HG03432 (cell line): ENCODE data around the gene METTL4.

Source experiments
- ATAC-seq: cut with Tn5 transposase; IDR thresholded peaks from one replicate; pipeline ENCODE4 v1.9.1; 2021; ENCODE audit warnings: mild to moderate bottlenecking, moderate library complexity; ENCODE audit not compliant: unreplicated experiment

The METTL4 gene

GRCh38 chr18:2568129-2568528, 3.2 kb downstream of the METTL4 start:
- no peak for ATAC-seq

- ATAC-seq, result no peak
Observed at GRCh38 chr18:2564373-2564772, 6.9 kb downstream of the METTL4 start.

GRCh38 chr18:2559249-2559648, 12.1 kb downstream of the METTL4 start:
- ATAC-seq, result no peak

DNA sequence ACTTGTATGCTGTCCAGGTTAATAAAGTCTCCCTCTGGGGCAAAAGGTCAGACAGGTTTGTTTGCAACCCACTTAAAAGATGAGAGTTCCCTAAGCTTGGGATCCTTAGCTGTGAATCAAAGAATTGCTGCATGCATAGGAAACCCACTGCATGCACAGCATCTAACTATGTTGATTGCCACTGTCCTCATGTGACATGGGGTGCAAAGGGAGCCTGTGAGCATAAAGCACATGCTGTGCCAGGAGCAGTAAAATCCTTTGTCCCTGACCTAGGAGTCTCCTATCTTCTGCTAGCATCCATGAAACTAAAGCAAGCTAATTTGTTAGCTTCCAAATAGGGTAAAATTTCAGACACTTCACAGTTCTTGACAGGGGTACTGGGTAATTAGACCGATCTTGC, 13.8 kb downstream of the METTL4 start:
- no peak for ATAC-seq

- ATAC-seq, result no peak
Observed at GRCh38 chr18:2555895-2556294, 15.4 kb downstream of the METTL4 start.

DNA sequence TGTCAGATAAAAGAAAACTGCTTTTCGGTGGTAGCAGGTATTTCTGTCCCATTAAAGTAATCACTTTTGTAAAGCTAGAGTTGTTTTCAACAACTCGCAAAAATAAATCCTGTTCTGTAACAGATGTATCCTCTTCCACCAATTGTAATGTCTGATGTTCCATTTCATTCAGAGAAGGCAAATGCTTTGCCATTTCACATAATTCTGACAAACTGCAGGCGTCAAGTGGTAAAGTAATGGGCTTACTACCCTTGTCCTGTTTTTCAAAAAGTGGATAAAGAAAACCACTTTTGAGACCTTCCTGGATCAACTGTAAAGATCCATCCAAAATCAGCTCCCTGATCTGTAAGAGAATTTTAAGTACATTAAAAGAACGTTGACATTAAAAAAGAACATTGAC, 16.6 kb downstream of the METTL4 start:
- ATAC-seq, result no peak

GRCh38 chr18:2551425-2551824, 19.9 kb downstream of the METTL4 start:
- no peak for ATAC-seq

- no peak for ATAC-seq
Observed at GRCh38 chr18:2549462-2549861, 21.8 kb downstream of the METTL4 start.

DNA sequence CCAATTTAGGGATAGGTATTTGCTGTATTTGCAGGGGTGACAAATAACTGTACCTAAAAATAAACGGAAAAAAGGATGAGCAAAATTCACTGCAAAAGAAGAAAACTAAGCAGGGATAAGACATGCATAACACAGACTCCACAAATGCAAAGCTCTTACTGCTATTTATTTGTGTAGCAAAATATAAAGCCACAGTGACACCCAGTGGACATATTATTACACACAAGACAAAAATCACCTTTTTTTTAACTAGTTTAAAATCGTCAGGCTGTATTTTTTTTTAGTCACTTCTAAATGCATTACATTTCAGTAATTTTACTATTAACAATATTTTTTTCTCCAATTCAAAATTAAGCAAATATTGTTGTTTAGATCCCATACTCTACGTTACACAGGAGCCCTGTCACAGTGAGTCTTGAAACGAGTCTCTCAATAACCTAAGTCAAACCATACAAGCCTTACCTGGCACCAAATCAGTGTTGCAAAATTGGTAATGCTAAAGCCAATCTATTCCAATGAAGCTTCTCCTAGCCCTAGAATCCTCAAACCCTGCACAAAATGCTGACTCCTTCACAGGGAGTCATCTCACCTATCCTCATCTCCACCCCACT, 23.7 kb downstream of the METTL4 start:
- ATAC-seq, result peak; percentile 77

GRCh38 chr18:2545155-2545554, 26.1 kb downstream of the METTL4 start:
- ATAC-seq, result no peak

DNA sequence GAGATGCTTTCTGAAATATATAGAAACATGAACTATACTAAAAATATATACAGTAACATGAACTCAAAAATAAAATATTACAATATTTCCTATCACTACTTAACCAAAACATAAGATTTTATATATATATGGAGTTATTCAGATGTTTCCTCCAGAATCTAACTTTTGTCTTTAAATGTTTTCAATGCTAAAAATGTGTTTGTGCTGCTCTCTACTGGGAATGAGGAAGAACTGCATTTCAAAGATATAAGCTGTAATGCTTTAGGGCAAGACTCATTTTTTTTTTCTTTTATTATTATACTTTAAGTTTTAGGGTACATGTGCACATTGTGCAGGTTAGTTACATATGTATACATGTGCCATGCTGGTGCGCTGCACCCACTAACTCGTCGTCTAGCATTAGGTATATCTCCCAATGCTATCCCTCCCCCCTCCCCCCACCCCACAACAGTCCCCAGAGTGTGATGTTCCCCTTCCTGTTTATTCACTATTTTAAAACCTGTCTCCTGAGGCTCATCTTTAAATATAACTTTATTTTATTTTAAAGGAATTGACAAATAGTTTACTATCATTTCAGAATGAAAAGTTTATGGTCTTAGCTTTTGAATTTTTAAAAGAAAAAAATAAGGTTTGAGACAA, 29.3 kb downstream of the METTL4 start:
- peak; percentile 75 for ATAC-seq

- ATAC-seq, result no peak
Observed at GRCh38 chr18:2540575-2540974, 30.7 kb downstream of the METTL4 start.

GRCh38 chr18:2538844-2539243, 32.5 kb downstream of the METTL4 start:
- ATAC-seq, result no peak

DNA sequence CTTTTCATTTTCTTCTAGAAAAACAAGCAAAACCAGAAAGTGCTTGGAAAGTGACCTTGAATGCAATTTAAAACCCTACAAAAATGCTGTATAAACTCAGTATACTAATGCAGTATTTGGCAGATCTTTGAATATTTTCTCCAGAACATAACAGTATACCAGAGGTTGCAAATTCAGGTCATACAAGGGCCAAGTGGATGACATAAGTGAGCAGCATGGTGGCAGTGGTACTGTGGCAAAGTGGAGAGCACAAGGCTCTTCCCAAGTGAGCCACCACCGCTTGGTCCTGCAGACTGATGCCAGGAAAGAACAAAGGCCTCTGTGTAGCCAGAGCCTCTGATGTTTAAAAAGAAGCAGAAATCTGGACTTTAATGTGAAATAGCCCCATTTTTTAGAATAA, 33.1 kb downstream of the METTL4 start:
- ATAC-seq, result no peak

- ATAC-seq, result no peak
Observed at GRCh38 chr18:2537296-2537695, 34.0 kb downstream of the METTL4 start.

DNA sequence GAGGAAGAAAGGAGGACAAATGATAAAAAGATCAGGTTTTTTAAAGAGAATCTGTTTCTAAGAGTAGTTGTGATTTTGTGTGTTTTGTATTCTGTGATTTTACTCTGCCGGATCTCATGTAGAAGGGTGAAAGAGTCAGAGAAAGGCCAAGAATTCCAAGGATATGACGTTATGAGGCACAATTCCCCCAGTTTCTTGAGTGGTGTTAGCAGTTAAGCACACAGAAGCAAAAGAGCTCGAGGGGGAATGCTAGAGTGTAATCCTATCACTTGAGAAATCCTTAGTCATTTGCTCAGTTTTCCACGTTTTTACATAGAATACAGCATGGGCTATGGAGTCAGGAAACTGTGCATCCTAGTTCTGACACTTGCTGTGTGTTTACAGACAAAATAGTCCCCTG, 34.8 kb downstream of the METTL4 start:
- ATAC-seq, result no peak

GRCh38 chr18:2536063-2536462, 35.2 kb downstream of the METTL4 start:
- no peak for ATAC-seq

- peak; percentile 14 for ATAC-seq
Observed at GRCh38 chr18:2535419-2535910, 35.8 kb downstream of the METTL4 start.

- ATAC-seq, result peak; percentile 65
Observed at GRCh38 chr18:2534906-2535305, 36.4 kb downstream of the METTL4 start.

- ATAC-seq, result no peak
Observed at GRCh38 chr18:2532797-2533196, 38.5 kb downstream of the METTL4 start.

GRCh38 chr18:2531751-2532150, 39.6 kb downstream of the METTL4 start:
- ATAC-seq, result no peak

DNA sequence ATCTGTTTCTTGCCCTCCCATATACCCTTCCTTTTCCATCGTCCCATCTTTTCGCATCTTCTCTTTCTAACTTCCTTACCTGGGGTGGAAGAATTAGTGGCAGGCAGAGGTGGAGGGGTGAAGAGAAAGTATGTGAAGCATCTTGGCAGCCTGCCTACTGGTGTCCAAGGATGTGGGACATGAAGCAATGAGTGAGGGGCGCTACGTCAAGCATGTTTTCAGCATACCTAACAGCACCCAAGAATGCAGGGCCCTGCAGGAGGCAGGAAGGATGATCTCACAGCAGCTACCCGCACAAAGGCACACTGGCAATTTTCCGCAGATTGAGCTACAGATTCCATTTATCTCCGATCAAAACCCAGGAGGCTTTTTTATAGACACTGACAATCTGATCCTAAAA, 42.2 kb downstream of the METTL4 start:
- ATAC-seq, result no peak

DNA sequence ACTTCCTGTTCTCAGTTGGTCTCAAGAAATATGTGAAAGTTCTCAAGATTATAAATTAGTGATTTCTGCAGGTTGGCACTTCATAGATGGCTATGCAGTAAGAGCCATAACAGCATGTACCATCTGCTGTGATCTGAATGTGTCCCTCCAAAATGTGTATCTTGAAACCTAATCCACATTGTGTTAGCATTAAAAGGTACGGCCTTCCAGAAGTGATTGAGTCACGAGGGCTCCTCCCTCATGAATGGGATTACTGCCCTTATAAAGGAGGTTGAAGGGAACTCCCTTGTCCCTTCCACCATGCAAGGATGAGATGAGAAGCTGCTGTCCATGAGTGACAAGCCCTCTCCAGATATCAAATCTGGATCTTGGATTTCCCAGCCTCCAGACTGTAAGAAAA, 45.0 kb downstream of the METTL4 start:
- ATAC-seq, result no peak
